A549 (cell line): Measurements from ENCODE around the gene ZNF30.

Source experiments
- EHMT2 ChIP-seq: fragments of 200-600 bp; sonication (generic); IDR thresholded peaks from 2 replicates; pipeline ENCODE4 v1.6.1; 2016; ENCODE audit warnings: antibody characterized with exemption, low read depth, mild to moderate bottlenecking, moderate library complexity
- POLR2A ChIP-seq: IDR thresholded peaks from 2 replicates; pipeline ENCODE4 v1.6.1; 2012; ENCODE audit warnings: mild to moderate bottlenecking, low read length
- TF ChIP-seq, protein P1 (sequence below): fragments of >200 bp; sonication (Bioruptor Twin); formaldehyde crosslinking; IDR thresholded peaks from 3 replicates; pipeline ENCODE4 v1.5.1; 2016

DNA sequence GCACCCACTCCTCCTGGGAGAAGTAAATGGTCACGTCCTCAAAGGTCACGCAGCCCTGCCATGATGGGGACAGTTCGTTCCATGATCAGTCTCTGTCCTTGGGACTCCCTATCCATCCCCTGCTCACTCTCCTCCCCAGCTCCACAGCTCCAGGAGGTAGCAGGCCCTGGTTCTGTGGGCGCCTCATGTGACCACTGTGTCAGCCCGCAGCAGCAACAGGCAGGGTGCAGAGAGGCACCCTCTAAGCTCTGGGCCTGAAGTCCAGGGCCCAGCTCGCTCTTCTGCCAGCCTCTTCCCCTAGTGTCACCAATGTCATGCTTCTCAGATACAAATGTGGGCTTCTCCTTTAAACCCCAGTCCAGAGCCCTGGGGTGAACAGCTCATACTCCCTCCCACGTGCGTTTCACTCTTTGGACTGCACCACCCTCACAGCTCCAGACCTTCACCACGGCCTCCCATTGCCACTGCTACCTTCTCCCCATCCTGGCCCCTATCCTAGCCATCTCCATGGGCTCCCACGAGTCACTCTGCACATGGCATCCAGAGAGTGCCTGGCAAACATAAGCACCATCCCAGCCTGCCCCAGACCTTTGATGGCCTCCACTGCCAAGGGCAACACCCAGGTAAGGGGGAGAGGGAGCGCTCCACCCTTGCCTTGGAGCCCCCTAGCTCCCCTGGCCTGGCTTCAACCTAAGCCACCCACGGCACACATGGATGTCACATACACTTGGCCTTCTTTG lies 34.4 kb downstream of the ZNF30 start:
- TF ChIP-seq, protein P1, sequence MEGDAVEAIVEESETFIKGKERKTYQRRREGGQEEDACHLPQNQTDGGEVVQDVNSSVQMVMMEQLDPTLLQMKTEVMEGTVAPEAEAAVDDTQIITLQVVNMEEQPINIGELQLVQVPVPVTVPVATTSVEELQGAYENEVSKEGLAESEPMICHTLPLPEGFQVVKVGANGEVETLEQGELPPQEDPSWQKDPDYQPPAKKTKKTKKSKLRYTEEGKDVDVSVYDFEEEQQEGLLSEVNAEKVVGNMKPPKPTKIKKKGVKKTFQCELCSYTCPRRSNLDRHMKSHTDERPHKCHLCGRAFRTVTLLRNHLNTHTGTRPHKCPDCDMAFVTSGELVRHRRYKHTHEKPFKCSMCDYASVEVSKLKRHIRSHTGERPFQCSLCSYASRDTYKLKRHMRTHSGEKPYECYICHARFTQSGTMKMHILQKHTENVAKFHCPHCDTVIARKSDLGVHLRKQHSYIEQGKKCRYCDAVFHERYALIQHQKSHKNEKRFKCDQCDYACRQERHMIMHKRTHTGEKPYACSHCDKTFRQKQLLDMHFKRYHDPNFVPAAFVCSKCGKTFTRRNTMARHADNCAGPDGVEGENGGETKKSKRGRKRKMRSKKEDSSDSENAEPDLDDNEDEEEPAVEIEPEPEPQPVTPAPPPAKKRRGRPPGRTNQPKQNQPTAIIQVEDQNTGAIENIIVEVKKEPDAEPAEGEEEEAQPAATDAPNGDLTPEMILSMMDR: no peak
- TF ChIP-seq POLR2A (no peak), EHMT2 (no peak)
